Panc1 (cell line): ENCODE data around the gene PRSS50.

ENCODE experiments used
- POLR2AphosphoS5 ChIP-seq: IDR thresholded peaks from 2 replicates; pipeline ENCODE4 v1.6.1; 2012; ENCODE audit warnings: mild to moderate bottlenecking, low read depth, low read length, moderate library complexity
- TCF7L2 ChIP-seq: IDR thresholded peaks from 2 replicates; pipeline ENCODE4 v1.6.1; 2011; ENCODE audit warnings: mild to moderate bottlenecking, low read depth, low read length, inconsistent platforms
- TF ChIP-seq, protein P1 (sequence below): fragments of 450-650 bp; IDR thresholded peaks from 2 replicates; pipeline ENCODE4 v1.5.1; 2017; ENCODE audit warnings: mild to moderate bottlenecking
- TF ChIP-seq, protein P2 (sequence below), 2 experiments: IDR thresholded peaks; 2 replicates each; pipeline ENCODE4 v1.6.1; 2011 to 2012; ENCODE audit warnings: low read depth in 2 of 2, control low read depth in 1 of 2, low read length in 1 of 2, mild to moderate bottlenecking in 1 of 2, moderate library complexity in 1 of 2; ENCODE audit not compliant: insufficient read depth in 1 of 2

DNA sequence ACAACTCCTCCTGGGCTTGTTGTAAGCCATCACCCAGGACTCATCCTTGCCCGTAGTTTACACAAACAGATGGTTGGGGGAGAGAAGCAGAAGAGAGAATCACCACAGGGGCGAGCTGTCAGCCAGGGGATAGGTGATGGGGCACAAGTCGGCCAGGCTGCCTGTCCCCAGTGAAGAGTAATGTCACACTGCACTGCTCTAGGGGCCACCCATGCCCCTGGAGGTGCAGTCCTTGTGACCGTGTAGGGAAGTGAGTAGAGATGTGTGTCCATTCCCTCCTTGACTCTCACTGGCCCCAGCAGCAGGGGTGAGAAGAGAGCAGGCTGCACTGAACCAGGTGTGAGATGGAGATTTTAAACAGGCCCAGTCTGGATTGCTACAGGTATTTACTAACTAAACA lies 17.1 kb upstream of the PRSS50 start:
- TF ChIP-seq, protein P1, sequence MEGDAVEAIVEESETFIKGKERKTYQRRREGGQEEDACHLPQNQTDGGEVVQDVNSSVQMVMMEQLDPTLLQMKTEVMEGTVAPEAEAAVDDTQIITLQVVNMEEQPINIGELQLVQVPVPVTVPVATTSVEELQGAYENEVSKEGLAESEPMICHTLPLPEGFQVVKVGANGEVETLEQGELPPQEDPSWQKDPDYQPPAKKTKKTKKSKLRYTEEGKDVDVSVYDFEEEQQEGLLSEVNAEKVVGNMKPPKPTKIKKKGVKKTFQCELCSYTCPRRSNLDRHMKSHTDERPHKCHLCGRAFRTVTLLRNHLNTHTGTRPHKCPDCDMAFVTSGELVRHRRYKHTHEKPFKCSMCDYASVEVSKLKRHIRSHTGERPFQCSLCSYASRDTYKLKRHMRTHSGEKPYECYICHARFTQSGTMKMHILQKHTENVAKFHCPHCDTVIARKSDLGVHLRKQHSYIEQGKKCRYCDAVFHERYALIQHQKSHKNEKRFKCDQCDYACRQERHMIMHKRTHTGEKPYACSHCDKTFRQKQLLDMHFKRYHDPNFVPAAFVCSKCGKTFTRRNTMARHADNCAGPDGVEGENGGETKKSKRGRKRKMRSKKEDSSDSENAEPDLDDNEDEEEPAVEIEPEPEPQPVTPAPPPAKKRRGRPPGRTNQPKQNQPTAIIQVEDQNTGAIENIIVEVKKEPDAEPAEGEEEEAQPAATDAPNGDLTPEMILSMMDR: no peak
- TF ChIP-seq, protein P2, sequence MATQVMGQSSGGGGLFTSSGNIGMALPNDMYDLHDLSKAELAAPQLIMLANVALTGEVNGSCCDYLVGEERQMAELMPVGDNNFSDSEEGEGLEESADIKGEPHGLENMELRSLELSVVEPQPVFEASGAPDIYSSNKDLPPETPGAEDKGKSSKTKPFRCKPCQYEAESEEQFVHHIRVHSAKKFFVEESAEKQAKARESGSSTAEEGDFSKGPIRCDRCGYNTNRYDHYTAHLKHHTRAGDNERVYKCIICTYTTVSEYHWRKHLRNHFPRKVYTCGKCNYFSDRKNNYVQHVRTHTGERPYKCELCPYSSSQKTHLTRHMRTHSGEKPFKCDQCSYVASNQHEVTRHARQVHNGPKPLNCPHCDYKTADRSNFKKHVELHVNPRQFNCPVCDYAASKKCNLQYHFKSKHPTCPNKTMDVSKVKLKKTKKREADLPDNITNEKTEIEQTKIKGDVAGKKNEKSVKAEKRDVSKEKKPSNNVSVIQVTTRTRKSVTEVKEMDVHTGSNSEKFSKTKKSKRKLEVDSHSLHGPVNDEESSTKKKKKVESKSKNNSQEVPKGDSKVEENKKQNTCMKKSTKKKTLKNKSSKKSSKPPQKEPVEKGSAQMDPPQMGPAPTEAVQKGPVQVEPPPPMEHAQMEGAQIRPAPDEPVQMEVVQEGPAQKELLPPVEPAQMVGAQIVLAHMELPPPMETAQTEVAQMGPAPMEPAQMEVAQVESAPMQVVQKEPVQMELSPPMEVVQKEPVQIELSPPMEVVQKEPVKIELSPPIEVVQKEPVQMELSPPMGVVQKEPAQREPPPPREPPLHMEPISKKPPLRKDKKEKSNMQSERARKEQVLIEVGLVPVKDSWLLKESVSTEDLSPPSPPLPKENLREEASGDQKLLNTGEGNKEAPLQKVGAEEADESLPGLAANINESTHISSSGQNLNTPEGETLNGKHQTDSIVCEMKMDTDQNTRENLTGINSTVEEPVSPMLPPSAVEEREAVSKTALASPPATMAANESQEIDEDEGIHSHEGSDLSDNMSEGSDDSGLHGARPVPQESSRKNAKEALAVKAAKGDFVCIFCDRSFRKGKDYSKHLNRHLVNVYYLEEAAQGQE (IDR thresholded peaks at IDR 0.05; ENCODE audit: insufficient read depth in 1 of 2, low read depth in 2 of 2, low read length in 1 of 2): no peak
- TF ChIP-seq POLR2AphosphoS5 (no peak), TCF7L2 (no peak)
